Lower leg skin (tissue), 4 donors: ENCODE data around the gene ROM1. TPM values are rescaled to one million over a fixed set of nuclear protein-coding genes. Genes with fewer than 3 reads are reported as not detected.

Experiments used
- microRNA-seq, 2 donors: library from miRNA; unstranded; fragments of <30 nt; microRNA quantifications; one replicate each; pipeline ENCODE4, GENCODE V29; 2016; ENCODE audit warnings: borderline replicate concordance in 2 of 2, borderline number of aligned reads in 1 of 2
- total RNA-seq, 4 donors: library from RNA; depleted of rRNA; stranded (reverse); fragments of >200 nt; gene quantifications; one replicate each; pipeline ENCODE4 v1.1.0, GENCODE V29; 2016

The ROM1 gene
- total RNA-seq, 4 donors from 2014 or later, result 4.0 to 7.6 (median 6.5) TPM

Small RNAs within 50 kb of the gene (microRNA-seq; reads per million reads assigned to microRNA genes)
- gene MIR6747, result 0 to 1.4 reads per million in 2 donors

Other genes with a start within 250 kb of the ROM1 start
- not detected for gene SCGB1A1, start 194.2 kb upstream of the ROM1 start, total RNA-seq
- gene AHNAK, start 66.5 kb upstream of the ROM1 start, total RNA-seq, result 1,000 to 10,000 TPM; 1,345 to 1,611 (median 1,532) TPM
- gene EEF1G, start 39.4 kb upstream of the ROM1 start, total RNA-seq, result 1,000 to 10,000 TPM; 2,343 to 3,224 (median 2,571) TPM
- gene TUT1, start 21.7 kb upstream of the ROM1 start, total RNA-seq, result 10 to 100 TPM; 11.0 to 29.8 (median 15.8) TPM
- gene MTA2, start 11.4 kb upstream of the ROM1 start, total RNA-seq, result 100 to 1,000 TPM in 2 of 4 donors, 10 to 100 TPM in 2; 91.3 to 139 (median 98.3) TPM
- 10 to 100 TPM; 39.5 to 61.0 (median 42.9) TPM for gene EML3, start 482 bp upstream of the ROM1 start, total RNA-seq
- 10 to 100 TPM; 29.7 to 51.8 (median 35.2) TPM for gene B3GAT3, start 8.7 kb downstream of the ROM1 start, total RNA-seq
- 100 to 1,000 TPM in 1 of 4 donors, 10 to 100 TPM in 3; 72.0 to 118 (median 91.4) TPM for gene GANAB, start 33.4 kb downstream of the ROM1 start, total RNA-seq
- gene INTS5, start 40.0 kb downstream of the ROM1 start, total RNA-seq, result 10 to 100 TPM; 28.5 to 32.7 (median 30.2) TPM
- 10 to 100 TPM; 21.3 to 58.4 (median 31.4) TPM for gene C11orf98, start 52.0 kb downstream of the ROM1 start, total RNA-seq
- gene CSKMT, start 52.1 kb downstream of the ROM1 start, total RNA-seq, result 10 to 100 TPM in 1 of 4 donors, 1 to 10 TPM in 3; 2.9 to 14.8 (median 7.7) TPM
- 10 to 100 TPM in 2 of 4 donors, 1 to 10 TPM in 2; 7.5 to 12.0 (median 10.3) TPM for gene UQCC3, start 58.4 kb downstream of the ROM1 start, total RNA-seq
- 1 to 10 TPM; 2.5 to 4.6 (median 3.1) TPM for gene LBHD1, start 59.0 kb downstream of the ROM1 start, total RNA-seq
- gene UBXN1, start 65.8 kb downstream of the ROM1 start, total RNA-seq, result 100 to 1,000 TPM; 194 to 275 (median 235) TPM
- gene LRRN4CL, start 76.3 kb downstream of the ROM1 start, total RNA-seq, result 10 to 100 TPM in 2 of 4 donors, 1 to 10 TPM in 2; 7.3 to 11.6 (median 9.9) TPM
- gene BSCL2, start 94.2 kb downstream of the ROM1 start, total RNA-seq, result 10 to 100 TPM; 25.4 to 68.2 (median 45.1) TPM
- not detected for gene GNG3, start 94.4 kb downstream of the ROM1 start, total RNA-seq
- 10 to 100 TPM; 19.9 to 30.8 (median 24.3) TPM for gene HNRNPUL2, start 114.2 kb downstream of the ROM1 start, total RNA-seq
- gene TTC9C, start 115.2 kb downstream of the ROM1 start, total RNA-seq, result 10 to 100 TPM; 23.7 to 44.7 (median 33.9) TPM
- 10 to 100 TPM; 13.4 to 35.4 (median 19.0) TPM for gene ZBTB3, start 140.9 kb downstream of the ROM1 start, total RNA-seq
- 10 to 100 TPM; 51.5 to 71.0 (median 57.2) TPM for gene POLR2G, start 148.3 kb downstream of the ROM1 start, total RNA-seq
- 10 to 100 TPM; 21.0 to 79.2 (median 38.2) TPM for gene TAF6L, start 158.1 kb downstream of the ROM1 start, total RNA-seq
- 10 to 100 TPM; 62.9 to 82.6 (median 81.0) TPM for gene TMEM179B, start 174.1 kb downstream of the ROM1 start, total RNA-seq
- gene TMEM223, start 178.7 kb downstream of the ROM1 start, total RNA-seq, result 10 to 100 TPM; 12.9 to 41.4 (median 21.0) TPM
- gene NXF1, start 192.2 kb downstream of the ROM1 start, total RNA-seq, result 100 to 1,000 TPM in 1 of 4 donors, 10 to 100 TPM in 3; 56.6 to 114 (median 79.6) TPM
- 10 to 100 TPM; 30.0 to 47.4 (median 38.4) TPM for gene STX5, start 218.8 kb downstream of the ROM1 start, total RNA-seq
- not detected for gene TEX54, start 219.6 kb downstream of the ROM1 start, total RNA-seq
- gene WDR74, start 226.3 kb downstream of the ROM1 start, total RNA-seq, result 10 to 100 TPM; 49.7 to 93.8 (median 64.3) TPM